ENCODE measurements around the gene TEDC1.

- TF ChIP-seq CTCF (IDR thresholded peaks at IDR 0.05) = no peak
- TF ChIP-seq SIN3A (IDR thresholded peaks at IDR 0.05; ENCODE audit: borderline replicate concordance, low read depth, low read length) = no peak
- TF ChIP-seq EZH2phosphoT487 (IDR thresholded peaks at IDR 0.05; ENCODE audit: borderline replicate concordance, low read depth) = no peak
- TF ChIP-seq FOXM1 (IDR thresholded peaks at IDR 0.05; ENCODE audit: low read depth) = no peak
- no peak for TF ChIP-seq MAX (IDR thresholded peaks at IDR 0.05; ENCODE audit: low read depth)
- no peak for TF ChIP-seq TAF1 (IDR thresholded peaks at IDR 0.05; ENCODE audit: borderline replicate concordance, low read depth, low read length)
- TF ChIP-seq EP300 (IDR thresholded peaks at IDR 0.05; ENCODE audit: borderline replicate concordance in 1 of 2, low read depth in 1 of 2, low read length in 1 of 2) = no peak
- TF ChIP-seq USF2 (IDR thresholded peaks at IDR 0.05; ENCODE audit: borderline replicate concordance, low read depth, low read length) = no peak
- TF ChIP-seq YY1 (IDR thresholded peaks at IDR 0.05; ENCODE audit: low read depth) = no peak
- no peak for TF ChIP-seq REST (IDR thresholded peaks at IDR 0.05; ENCODE audit: low read depth, low read length)
- no peak for TF ChIP-seq TEAD4 (IDR thresholded peaks at IDR 0.05; ENCODE audit: borderline replicate concordance, insufficient read depth)
These were observed 36.4 kb downstream of the TEDC1 start for GRCh38 chr14:105527381-105527825.

All from SK-N-SH (cell line).